Smooth muscle cell (in vitro differentiated cells): ENCODE measurements around the gene PLGRKT. TPM values are rescaled to one million over a fixed set of nuclear protein-coding genes. Genes with fewer than 3 reads are reported as not detected.

Experiments
- DNase-seq: peaks from one replicate; lab custom pipeline; 2025; ENCODE audit not compliant: unreplicated experiment; lab: John Stamatoyannopoulos, UW
- H2AFZ ChIP-seq: fragments of 200-600 bp; sonication (generic); 2 replicates; pipeline ENCODE4 v1.6.0; 2016; ENCODE audit warnings: antibody characterized with exemption, low read depth, mild to moderate bottlenecking
- H3F3A ChIP-seq: fragments of 200-600 bp; sonication (generic); 2 replicates; pipeline ENCODE4 v1.6.0; 2017; ENCODE audit warnings: antibody characterized with exemption, low read depth
- H3K27ac ChIP-seq: fragments of 200-600 bp; sonication (generic); 2 replicates; pipeline ENCODE4 v1.5.1; 2016; ENCODE audit warnings: low read depth, mild to moderate bottlenecking
- H3K27me3 ChIP-seq: fragments of 200-600 bp; sonication (generic); 2 replicates; pipeline ENCODE4 v1.6.1; 2016; ENCODE audit warnings: low read depth, mild to moderate bottlenecking
- H3K36me3 ChIP-seq: fragments of 200-600 bp; sonication (generic); 2 replicates; pipeline ENCODE4 v1.5.1; 2016; ENCODE audit warnings: low read depth
- H3K4me1 ChIP-seq: fragments of 200-600 bp; sonication (generic); 2 replicates; pipeline ENCODE4 v1.5.1; 2016; ENCODE audit warnings: low read depth
- H3K4me2 ChIP-seq: fragments of 200-600 bp; sonication (generic); 2 replicates; pipeline ENCODE4 v1.6.0; 2016; ENCODE audit warnings: mild to moderate bottlenecking
- H3K4me3 ChIP-seq: fragments of 200-600 bp; sonication (generic); 2 replicates; pipeline ENCODE4 v1.5.1; 2016; ENCODE audit warnings: mild to moderate bottlenecking
- H3K79me2 ChIP-seq: fragments of 200-600 bp; sonication (generic); 2 replicates; pipeline ENCODE4 v1.6.0; 2016; ENCODE audit warnings: low read depth, mild to moderate bottlenecking
- H3K9ac ChIP-seq: fragments of 200-600 bp; sonication (generic); 2 replicates; pipeline ENCODE4 v1.6.0; 2016; ENCODE audit warnings: low read depth
- H3K9me3 ChIP-seq: fragments of 200-600 bp; sonication (generic); replicated peaks from 2 replicates; pipeline ENCODE4 v1.5.1; 2016; ENCODE audit warnings: low read depth
- H4K20me1 ChIP-seq: fragments of 200-600 bp; sonication (generic); 2 replicates; pipeline ENCODE4 v1.6.0; 2016; ENCODE audit warnings: low read depth
- WGBS: methylation state at CpG from one replicate; pipeline ENCODE4 v1.1.7; 2016; ENCODE audit warnings: low lambda C conversion rate; 5-methylcytosine and 5-hydroxymethylcytosine counted together
- polyA plus RNA-seq: library from polyadenylated mRNA; unstranded; fragments of >200 nt; fragmentation: Nextera tagmentation; extraction: Ambion mirVana; gene quantifications from 2 replicates; pipeline ENCODE4 v1.2.1, GENCODE V29; 2016
- total RNA-seq: library from RNA; depleted of rRNA; stranded (reverse); fragments of >200 nt; gene quantifications from 2 replicates; pipeline ENCODE4 v1.2.3, GENCODE V29; 2014
- TF ChIP-seq, protein P1 (sequence below): fragments of 200-600 bp; sonication (generic); IDR thresholded peaks from 2 replicates; pipeline ENCODE4 v1.5.1; 2017; ENCODE audit warnings: borderline replicate concordance, mild to moderate bottlenecking, antibody characterized with exemption; ENCODE audit not compliant: insufficient read depth, poor library complexity, severe bottlenecking

Gene PLGRKT
- total and polyA plus RNA-seq, 2 experiments from 2014 or later = 39.8 to 40.1 TPM

DNA sequence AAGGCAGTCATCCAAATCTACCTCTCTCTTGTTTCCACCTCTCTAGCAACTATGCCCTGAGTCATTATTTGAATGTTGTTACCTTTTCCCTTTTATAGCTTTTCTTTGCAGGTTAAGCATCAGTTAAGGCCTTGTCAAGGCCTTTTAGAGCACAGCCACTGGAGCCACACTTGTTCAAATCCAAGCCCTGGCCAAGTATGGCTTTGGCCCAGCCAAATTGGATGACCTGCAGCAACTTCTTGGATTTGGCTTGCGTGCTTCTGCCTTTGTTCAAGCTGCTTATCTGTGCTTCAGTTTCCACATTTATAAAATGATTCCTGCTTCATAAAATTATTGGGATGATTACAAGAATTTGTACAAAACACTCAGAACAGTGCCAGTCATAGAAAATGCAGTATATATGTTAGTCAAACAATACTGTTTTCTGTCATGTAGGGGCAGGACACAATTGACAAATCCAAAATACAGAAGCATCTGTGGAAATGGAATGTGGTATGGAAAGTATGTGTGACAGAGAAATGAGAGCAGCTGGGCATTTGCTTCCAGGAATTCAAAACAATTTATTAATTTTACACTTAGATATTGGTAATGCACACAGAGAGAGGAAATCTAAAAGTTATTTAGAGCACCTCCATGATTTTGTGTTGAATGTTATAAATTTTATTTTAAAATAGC is 80.2 kb downstream of the PLGRKT start:
- H3K27me3 ChIP-seq = no peaks in the 10 kb centered on the region
- H2AFZ ChIP-seq = no peak overlapping the region
- H3F3A ChIP-seq = no peaks in the 10 kb centered on the region
- H3K79me2 ChIP-seq = no peaks in the 10 kb centered on the region
- no peak overlapping the region for H3K27ac ChIP-seq
- no peak for DNase-seq
- H3K4me2 ChIP-seq = no peak overlapping the region
- H3K4me1 ChIP-seq = no peaks in the 10 kb centered on the region
- TF ChIP-seq, protein P1, sequence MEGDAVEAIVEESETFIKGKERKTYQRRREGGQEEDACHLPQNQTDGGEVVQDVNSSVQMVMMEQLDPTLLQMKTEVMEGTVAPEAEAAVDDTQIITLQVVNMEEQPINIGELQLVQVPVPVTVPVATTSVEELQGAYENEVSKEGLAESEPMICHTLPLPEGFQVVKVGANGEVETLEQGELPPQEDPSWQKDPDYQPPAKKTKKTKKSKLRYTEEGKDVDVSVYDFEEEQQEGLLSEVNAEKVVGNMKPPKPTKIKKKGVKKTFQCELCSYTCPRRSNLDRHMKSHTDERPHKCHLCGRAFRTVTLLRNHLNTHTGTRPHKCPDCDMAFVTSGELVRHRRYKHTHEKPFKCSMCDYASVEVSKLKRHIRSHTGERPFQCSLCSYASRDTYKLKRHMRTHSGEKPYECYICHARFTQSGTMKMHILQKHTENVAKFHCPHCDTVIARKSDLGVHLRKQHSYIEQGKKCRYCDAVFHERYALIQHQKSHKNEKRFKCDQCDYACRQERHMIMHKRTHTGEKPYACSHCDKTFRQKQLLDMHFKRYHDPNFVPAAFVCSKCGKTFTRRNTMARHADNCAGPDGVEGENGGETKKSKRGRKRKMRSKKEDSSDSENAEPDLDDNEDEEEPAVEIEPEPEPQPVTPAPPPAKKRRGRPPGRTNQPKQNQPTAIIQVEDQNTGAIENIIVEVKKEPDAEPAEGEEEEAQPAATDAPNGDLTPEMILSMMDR = no peak
- WGBS = 96% methylated on average over 1 of the region's 1 CpG
- no peak overlapping the region for H3K4me3 ChIP-seq
- no peaks in the 10 kb centered on the region for H4K20me1 ChIP-seq
- H3K9me3 ChIP-seq = no peaks in the 10 kb centered on the region
- no peak overlapping the region for H3K9ac ChIP-seq
- H3K36me3 ChIP-seq = no peaks in the 10 kb centered on the region

DNA sequence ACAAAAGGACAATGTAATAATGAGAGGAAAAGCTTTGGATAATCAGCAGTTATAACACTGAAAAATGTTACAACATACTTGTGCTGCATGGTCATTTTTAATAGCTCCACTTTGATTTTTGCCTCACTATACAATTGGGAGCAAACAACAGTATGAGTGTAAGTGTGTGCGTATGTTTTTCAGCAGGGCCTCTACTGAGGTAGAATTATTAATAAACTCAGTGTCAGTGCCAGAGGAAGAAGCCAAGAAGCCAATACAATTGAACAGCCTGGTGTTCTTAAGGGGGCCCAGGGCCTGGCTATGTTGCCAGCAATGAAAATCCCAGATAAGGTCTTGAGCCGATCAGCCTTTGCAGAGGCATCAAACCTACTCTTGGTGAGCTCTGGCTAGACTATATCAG is 81.9 kb downstream of the PLGRKT start:
- no peaks in the 10 kb centered on the region for H3K79me2 ChIP-seq
- H3K4me2 ChIP-seq = no peak overlapping the region
- no peak overlapping the region for H3K9ac ChIP-seq
- no peak overlapping the region for H2AFZ ChIP-seq
- DNase-seq = no peak
- H3K27ac ChIP-seq = no peak overlapping the region
- TF ChIP-seq, protein P1 = no peak
- no peak overlapping the region for H3K4me3 ChIP-seq
- H4K20me1 ChIP-seq = no peaks in the 10 kb centered on the region
- H3K36me3 ChIP-seq = no peaks in the 10 kb centered on the region
- H3K9me3 ChIP-seq = no peaks in the 10 kb centered on the region
- 92% methylated on average over 2 of the region's 2 CpGs for WGBS
- no peaks in the 10 kb centered on the region for H3F3A ChIP-seq
- no peaks in the 10 kb centered on the region for H3K27me3 ChIP-seq
- H3K4me1 ChIP-seq = no peaks in the 10 kb centered on the region

DNA sequence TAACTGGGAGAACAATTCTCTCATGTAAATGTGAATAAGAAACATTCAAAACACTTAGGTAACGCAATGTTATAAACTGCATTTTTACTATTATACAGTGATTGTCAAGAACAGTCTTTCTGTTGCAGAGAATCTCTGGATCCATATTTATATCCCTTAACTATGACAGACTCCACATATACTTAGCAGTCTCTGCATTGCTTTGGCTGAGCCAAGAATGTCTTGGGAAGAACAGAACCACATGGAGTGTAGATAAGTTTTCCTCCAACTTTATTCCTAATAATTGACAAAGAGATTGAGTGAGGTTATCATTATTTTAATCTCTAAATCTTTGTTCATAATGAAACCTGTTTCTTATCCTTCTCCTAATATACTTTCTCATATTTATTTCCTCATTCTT is 82.5 kb downstream of the PLGRKT start:
- Histone ChIP-seq H3F3A (no peaks in the 10 kb centered on the region), H3K4me1 (no peaks in the 10 kb centered on the region), H3K4me2 (no peak overlapping the region), H3K9me3 (no peaks in the 10 kb centered on the region), H3K79me2 (no peaks in the 10 kb centered on the region), H2AFZ (no peak overlapping the region), H4K20me1 (no peaks in the 10 kb centered on the region), H3K27me3 (no peaks in the 10 kb centered on the region), H3K36me3 (no peaks in the 10 kb centered on the region), H3K27ac (no peak overlapping the region), H3K9ac (no peak overlapping the region), H3K4me3 (no peak overlapping the region)
- no peak for DNase-seq
- WGBS = 97% methylated on average over 1 of the region's 1 CpG
- TF ChIP-seq, protein P1 = no peak

GRCh38 chr9:5354184-5354583 is 83.5 kb downstream of the PLGRKT start:
- Histone ChIP-seq H3K27ac (no peak overlapping the region), H3K4me1 (no peaks in the 10 kb centered on the region), H3F3A (no peaks in the 10 kb centered on the region), H3K36me3 (no peaks in the 10 kb centered on the region), H3K9me3 (no peaks in the 10 kb centered on the region), H4K20me1 (no peaks in the 10 kb centered on the region), H3K27me3 (no peaks in the 10 kb centered on the region), H3K79me2 (no peaks in the 10 kb centered on the region), H2AFZ (no peak overlapping the region), H3K4me2 (no peak overlapping the region), H3K4me3 (no peak overlapping the region), H3K9ac (no peak overlapping the region)
- WGBS = 74% methylated on average over 2 of the region's 2 CpGs
- DNase-seq = no peak
- TF ChIP-seq, protein P1 = no peak
